RCC 7860 (cell line): ENCODE measurements around the gene SLC9A5.

ENCODE experiments used
- DNase-seq: peaks from one replicate; pipeline ENCODE4 v3.0.0-alpha.2; 2015; ENCODE audit warnings: low spot score
- FAIRE-seq: peaks from 2 replicates; lab custom pipeline; 2012; peaks lifted over from hg19 to GRCh38; lab: Jason Lieb, UNC

SLC9A5 gene

GRCh38 chr16:67248401-67249177 is at the start of gene SLC9A5:
Gene SLC9A5, plus strand, starts transcription at chr16:67248979. Its CDS starts 36 bp downstream, at chr16:67249015.
- FAIRE-seq (no peak), DNase-seq (no peak)

- no peak for FAIRE-seq
Observed at GRCh38 chr16:67199011-67199807, 49.6 kb upstream of the SLC9A5 start, which contains the start of gene ELMO3. Gene ELMO3, plus strand, starts transcription at chr16:67199131. Its CDS starts 196 bp downstream, at chr16:67199327.

DNA sequence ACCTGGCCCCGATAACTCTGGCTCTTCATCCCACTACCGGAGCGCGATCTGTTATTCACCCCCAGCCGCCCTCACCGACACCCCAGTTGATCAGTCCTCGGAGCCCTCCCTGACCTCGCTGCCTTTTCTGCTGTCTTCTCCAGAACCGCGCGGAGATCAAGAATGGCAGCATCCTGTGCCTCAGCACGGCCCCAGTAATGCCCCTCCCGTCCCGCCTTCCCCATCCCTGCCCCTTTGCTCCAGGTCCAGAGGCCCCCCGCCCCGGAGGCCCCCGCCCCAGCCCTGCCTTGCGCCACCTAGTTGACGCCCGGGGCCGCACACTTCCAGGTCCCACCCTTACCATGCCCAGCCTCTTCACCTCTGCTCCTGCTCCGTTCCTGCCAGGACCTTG is 49.0 kb upstream of the SLC9A5 start:
- DNase-seq: no peak
- FAIRE-seq: no peak

More at GRCh38 chr16:67199011-67199807, 49.6 kb upstream of the SLC9A5 start, which contains the start of gene ELMO3:
- DNase-seq: no peak

GRCh38 chr16:67200491-67200890 is 48.3 kb upstream of the SLC9A5 start:
- DNase-seq: no peak
- FAIRE-seq: no peak

GRCh38 chr16:67201411-67202345 is 47.1 kb upstream of the SLC9A5 start:
- FAIRE-seq: no peak
- DNase-seq: no peak

- DNase-seq (no peak), FAIRE-seq (no peak)
Observed at GRCh38 chr16:67202426-67202825, 46.4 kb upstream of the SLC9A5 start.

- DNase-seq: no peak
- FAIRE-seq: no peak
Observed at GRCh38 chr16:67202956-67203493, 45.8 kb upstream of the SLC9A5 start.

GRCh38 chr16:67204076-67204475 is 44.7 kb upstream of the SLC9A5 start:
- no peak for DNase-seq
- no peak for FAIRE-seq

- no peak for FAIRE-seq
- DNase-seq: no peak
Observed at GRCh38 chr16:67206129-67206837, 42.5 kb upstream of the SLC9A5 start.

GRCh38 chr16:67206838-67207248 is 41.9 kb upstream of the SLC9A5 start:
- DNase-seq (no peak), FAIRE-seq (no peak)

DNA sequence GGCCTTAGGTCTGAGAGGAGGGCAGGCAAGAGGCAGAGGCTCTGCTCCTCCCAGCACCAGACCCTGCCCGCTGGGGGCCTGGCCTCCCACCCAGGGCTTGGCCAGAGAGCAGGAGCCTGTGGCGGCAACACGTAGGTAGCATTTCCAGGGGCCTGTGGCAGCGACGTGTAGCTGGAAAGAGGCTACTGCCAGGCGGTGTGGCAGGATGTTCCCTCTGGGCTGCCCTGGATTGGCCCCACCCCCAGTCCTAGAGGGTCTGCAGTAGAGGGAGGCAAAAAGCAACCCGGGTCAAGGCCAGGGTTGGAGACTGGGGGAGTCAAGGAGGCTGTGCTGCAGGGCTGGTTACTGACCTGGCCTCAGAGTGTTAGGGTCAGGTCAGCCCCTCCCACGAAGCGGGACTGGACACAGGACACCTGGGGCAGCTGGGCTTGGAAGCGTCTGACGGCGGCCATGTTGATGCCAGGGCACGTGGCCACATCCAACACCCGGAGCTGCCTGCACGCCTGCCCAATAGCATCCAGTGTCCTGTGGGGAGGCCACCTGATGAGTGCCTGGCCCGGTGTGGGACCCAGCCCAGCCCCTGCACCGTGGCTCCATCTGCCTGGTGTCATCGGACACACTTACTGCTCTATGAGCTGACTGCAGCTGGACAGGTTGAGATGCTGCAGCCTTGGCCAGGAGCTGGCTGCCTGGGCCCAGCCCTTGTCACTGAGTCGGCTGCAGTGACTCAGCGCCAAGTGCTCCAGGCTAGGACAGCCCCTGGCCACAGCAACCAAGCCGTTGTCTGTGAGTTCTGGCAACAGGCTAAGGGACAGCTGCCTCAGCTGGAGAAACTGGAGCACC is 41.3 kb upstream of the SLC9A5 start:
- DNase-seq: peak; percentile 68

GRCh38 chr16:67208154-67208896 is 40.5 kb upstream of the SLC9A5 start:
- no peak for DNase-seq
- no peak for FAIRE-seq

More for the DNA sequence above, 41.3 kb upstream of the SLC9A5 start:
- no peak for FAIRE-seq

GRCh38 chr16:67209565-67209964 is 39.2 kb upstream of the SLC9A5 start:
- DNase-seq: no peak
- no peak for FAIRE-seq

- no peak for FAIRE-seq
- no peak for DNase-seq
Observed at GRCh38 chr16:67210069-67210937, 38.5 kb upstream of the SLC9A5 start.

DNA sequence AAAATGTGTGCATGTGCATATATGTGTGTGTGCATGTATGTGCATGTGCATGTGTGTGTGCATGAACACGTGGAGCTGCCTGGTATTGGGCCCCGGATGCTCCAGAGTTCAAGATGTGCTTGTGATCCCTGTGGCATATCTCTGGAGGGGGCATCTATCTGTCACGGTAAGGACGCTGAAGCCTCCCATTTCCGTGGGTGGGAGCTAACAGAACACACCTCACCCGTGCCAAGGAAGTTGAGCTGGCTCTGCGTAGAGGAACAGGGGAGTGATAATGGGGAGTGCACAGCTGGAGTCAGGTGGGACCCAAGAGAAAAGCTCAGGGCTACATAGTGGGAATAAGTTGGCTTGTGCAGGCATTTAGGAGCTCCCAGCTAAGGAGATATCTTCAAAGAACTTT is 37.1 kb upstream of the SLC9A5 start:
- FAIRE-seq (no peak), DNase-seq (no peak)

DNA sequence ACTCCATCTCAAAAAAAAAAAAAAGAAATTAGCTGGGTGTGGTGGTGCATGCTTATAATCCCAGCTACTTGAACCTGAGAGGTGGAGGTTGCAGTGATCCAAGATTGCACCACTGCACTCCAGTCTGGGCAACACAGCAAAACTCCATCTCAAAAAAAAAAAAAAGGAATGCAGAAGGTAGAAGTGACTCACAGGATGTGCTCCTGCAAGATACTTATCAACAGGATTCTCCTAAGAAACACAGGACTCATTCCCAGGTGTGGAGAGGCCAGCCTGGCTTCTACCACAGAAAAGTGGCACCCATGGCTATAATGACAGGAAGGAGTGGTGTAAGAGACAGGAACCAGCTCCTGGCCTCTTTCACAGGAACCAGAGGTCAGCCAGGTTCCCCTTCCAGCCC is 36.0 kb upstream of the SLC9A5 start:
- DNase-seq (peak; percentile 35), FAIRE-seq (no peak)
